ENCODE measurements around the gene A2ML1.
A peak's percentile ranks its signal among the peaks of the same experiment; 100 is the strongest.
"Not testable (repeated sequence)": the region's sequence is repeated elsewhere in the genome, so short reads cannot be mapped to it uniquely, and the experiment has no call there.

Gene A2ML1

GRCh38 chr12:8822298-8822697, at the start of gene A2ML1:
Gene A2ML1, plus strand, starts transcription at chr12:8822621. Its CDS starts 31 bp downstream, at chr12:8822652.
- peak; percentile 40 for FAIRE-seq
- DNase-seq (ENCODE audit: low spot score): no peak

GRCh38 chr12:8773461-8773860, 49.0 kb upstream of the A2ML1 start:
- FAIRE-seq (no peak), DNase-seq (ENCODE audit: low spot score) (no peak)

- DNase-seq (ENCODE audit: low spot score) (no peak), FAIRE-seq (no peak)
Measured at GRCh38 chr12:8779281-8779680, 43.1 kb upstream of the A2ML1 start.

- FAIRE-seq (no peak), DNase-seq (ENCODE audit: low spot score) (no peak)
Measured at GRCh38 chr12:8779862-8780261, 42.6 kb upstream of the A2ML1 start.

- FAIRE-seq (peak; percentile 13), DNase-seq (ENCODE audit: low spot score) (peak; percentile 18)
Measured at GRCh38 chr12:8780389-8780788, 42.0 kb upstream of the A2ML1 start.

- DNase-seq (ENCODE audit: low spot score): no peak
- no peak for FAIRE-seq
Measured at GRCh38 chr12:8781381-8782127, 40.9 kb upstream of the A2ML1 start.

DNA sequence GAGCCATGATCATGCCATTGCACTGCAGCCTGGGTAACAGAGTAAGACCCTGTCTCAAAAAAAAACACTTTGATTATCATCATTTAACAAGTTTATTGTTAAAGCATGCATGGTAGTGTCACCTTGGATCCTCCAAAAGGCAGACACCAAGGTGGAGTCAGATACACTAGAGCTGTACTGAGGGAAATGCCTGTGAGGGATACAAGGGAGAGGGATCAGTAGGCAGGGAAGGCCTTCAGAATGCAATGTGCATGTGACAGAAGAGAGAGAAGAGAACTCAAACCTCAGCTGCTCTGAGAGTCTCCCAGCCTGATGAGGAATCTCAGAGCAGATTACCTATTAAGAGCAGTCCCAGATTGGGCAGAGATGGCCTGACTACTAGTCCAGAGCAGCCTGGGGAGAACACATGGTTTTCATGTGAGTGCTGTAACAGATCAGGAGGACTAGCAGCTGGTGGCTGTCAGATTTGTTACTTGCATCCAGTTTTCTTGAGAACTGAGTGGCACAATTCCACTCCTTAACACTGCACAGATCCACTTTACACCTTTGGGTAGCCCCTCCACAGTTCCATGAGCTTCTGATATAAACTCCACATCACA, 38.0 kb upstream of the A2ML1 start:
- no peak for FAIRE-seq
- DNase-seq (ENCODE audit: low spot score): no peak

DNA sequence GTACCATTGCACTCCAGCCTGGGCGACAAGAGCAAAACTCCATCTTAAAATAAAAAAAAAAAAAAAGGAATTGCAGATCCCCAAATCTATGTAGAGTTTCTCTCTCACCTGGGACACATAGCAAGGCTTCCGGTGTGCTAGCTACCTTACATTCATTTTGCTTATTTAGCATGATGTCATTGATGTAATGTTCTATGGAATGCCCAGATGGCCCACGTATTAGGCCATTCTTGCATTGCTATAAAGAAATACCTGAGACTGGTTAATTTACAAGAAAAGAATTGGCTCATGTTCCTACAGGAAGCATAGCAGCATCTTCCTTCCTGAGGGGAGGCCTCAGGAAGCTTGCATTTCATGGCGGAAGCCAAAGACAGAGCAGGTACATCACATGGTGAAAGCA, 36.9 kb upstream of the A2ML1 start:
- FAIRE-seq (no peak), DNase-seq (ENCODE audit: low spot score) (no peak)

DNA sequence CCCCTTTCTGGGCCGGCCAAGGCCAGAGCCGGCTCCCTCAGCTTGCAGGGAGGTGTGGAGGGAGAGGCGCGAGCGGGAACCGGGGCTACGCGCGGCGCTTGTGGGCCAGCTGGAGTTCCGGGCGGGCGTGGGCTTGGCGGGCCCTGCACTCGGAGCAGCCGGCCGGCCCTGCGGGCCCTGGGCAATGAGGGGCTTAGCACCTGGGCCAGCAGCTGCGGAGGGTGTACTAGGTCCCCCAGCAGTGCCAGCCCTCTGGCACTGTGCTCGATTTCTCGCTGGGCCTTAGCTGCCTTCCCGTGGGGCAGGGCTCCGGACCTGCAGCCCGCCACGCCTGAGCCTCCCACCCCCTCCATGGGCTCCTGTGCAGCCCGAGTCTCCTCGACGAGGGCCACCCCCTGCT, 35.2 kb upstream of the A2ML1 start:
- FAIRE-seq; DNase-seq (ENCODE audit: low spot score): not testable (repeated sequence)

GRCh38 chr12:8788706-8789105, 33.7 kb upstream of the A2ML1 start:
- FAIRE-seq; DNase-seq (ENCODE audit: low spot score): not testable (repeated sequence)

DNA sequence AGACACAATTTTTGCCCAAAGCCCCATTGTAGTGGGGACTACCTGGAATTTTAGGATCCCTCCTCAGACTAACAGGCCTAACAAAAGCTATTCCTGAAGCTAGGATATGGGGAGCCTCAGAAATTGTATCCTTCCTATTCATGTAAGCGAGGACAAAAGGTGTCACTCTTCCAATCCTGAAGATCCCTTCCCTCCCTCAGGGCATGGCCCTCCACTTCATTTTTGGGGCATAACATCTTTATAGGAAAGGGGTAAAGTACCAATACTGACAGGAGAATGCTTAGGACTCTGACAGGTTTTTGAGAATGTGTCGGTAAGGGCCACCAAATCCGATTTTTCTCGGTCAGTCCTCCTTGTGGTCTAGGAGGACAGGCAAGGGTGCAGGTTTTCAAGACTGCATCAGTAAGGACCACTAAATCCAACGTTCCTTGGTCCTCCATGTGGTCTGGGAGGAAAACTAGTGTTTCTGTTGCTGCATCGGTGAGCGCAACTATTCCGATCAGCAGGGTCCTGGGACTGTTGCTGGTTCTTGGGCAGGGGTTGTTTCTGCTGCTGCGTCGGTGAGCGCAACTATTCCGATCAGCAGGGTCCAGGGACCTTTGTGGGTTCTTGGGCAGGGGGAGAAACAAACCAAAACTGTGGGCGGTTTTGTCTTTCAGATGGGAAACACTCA, 32.9 kb upstream of the A2ML1 start:
- not testable (repeated sequence) for FAIRE-seq; DNase-seq (ENCODE audit: low spot score)

DNA sequence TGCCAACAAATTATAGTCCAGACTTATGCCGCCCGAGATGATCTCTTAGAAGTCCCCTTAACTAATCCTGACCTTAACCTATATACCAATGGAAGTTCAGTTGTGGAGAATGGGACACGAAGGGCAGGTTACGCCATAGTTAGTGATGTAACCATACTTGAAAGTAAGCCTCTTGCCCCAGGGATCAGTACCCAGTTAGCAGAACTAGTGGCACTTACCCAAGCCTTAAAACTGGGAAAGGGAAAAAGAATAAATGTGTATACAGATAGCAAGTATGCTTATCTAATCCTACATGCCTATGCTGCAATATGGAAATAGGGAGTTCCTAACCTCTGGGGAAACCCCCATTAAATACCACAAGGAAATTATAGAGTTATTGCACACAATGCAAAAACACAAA, 29.2 kb upstream of the A2ML1 start:
- DNase-seq (ENCODE audit: low spot score); FAIRE-seq: not testable (repeated sequence)

GRCh38 chr12:8794611-8795010, 27.8 kb upstream of the A2ML1 start:
- DNase-seq (ENCODE audit: low spot score); FAIRE-seq: not testable (repeated sequence)

DNA sequence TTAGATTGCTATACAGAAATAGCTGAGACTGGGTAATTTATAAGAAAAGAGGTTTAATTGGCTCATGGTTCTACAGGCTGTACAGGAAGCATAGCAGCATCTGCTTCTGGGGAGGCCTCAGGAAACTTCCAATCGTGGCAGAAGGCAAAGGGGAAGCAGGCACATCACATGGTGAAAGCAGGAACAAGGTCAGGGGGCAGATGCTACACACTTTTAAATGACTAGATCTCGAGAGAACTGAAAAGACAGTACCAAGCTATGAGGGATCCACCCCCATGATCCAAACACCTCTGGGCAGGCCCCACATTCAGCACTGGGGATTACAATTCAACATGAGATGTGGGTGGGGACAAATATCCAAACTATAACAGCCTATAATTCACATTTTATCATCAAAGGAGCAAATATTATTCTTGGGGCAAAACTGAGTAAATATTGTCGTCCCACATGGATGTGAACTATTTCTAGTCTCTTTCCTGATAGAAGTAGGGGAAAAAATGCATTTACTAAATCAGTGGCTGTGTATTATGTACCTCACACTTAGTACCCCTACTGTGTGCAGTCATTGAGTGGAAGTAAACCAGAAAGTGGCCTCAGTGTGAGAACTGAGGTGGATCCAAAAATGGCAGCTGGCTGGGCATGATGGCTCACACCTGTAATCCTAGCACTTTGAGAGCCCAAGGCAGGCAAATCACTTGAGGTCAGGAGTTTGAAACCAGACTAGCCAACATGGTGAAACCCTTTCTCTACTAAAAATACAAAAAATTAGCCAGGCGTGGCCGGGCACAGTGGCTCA, 25.4 kb upstream of the A2ML1 start:
- FAIRE-seq (no peak), DNase-seq (ENCODE audit: low spot score) (no peak)

GRCh38 chr12:8801213-8801612, 21.2 kb upstream of the A2ML1 start:
- not testable (repeated sequence) for FAIRE-seq; DNase-seq (ENCODE audit: low spot score)

- not testable (repeated sequence) for FAIRE-seq
Measured at GRCh38 chr12:8804833-8805232, 17.6 kb upstream of the A2ML1 start.

GRCh38 chr12:8805487-8805886, 16.9 kb upstream of the A2ML1 start:
- not testable (repeated sequence) for DNase-seq (ENCODE audit: low spot score); FAIRE-seq

More at GRCh38 chr12:8804833-8805232, 17.6 kb upstream of the A2ML1 start:
- not testable (repeated sequence) for DNase-seq (ENCODE audit: low spot score)

DNA sequence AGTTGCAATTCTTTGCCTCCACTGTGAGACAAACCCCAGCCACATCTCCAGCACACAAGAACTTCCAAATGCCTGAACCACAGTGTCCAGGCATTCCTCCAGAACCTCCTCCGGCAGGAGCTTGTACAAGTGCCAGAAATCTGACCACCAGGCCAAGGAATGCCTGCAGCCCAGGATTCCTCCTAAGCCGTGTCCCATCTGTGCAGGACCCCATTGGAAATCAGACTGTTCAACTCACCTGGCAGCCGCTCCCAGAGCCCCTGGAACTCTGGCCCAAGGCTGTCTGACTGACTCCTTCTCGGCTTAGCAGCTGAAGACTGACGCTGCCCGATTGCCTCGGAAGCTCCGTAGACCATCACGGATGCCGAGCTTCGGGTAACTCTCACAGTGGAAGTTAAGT, 15.3 kb upstream of the A2ML1 start:
- not testable (repeated sequence) for FAIRE-seq; DNase-seq (ENCODE audit: low spot score)

DNA sequence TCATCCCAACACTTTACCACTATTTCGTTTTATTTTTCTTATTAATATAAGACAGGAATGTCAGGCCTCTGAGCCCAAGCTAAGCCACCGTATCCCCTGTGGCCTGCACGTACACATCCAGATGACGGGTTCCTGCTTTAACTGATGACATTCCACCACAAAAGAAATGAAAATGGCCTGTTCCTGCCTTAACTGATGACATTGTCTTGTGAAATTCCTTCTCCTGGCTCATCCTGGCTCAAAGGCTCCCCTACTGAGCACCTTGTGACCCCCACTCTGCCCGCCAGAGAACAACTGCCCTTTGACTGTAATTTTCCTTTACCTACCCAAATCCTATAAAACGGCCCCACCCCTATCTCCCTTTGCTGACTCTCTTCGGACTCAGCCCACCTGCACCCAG, 12.3 kb upstream of the A2ML1 start:
- DNase-seq (ENCODE audit: low spot score); FAIRE-seq: not testable (repeated sequence)

DNA sequence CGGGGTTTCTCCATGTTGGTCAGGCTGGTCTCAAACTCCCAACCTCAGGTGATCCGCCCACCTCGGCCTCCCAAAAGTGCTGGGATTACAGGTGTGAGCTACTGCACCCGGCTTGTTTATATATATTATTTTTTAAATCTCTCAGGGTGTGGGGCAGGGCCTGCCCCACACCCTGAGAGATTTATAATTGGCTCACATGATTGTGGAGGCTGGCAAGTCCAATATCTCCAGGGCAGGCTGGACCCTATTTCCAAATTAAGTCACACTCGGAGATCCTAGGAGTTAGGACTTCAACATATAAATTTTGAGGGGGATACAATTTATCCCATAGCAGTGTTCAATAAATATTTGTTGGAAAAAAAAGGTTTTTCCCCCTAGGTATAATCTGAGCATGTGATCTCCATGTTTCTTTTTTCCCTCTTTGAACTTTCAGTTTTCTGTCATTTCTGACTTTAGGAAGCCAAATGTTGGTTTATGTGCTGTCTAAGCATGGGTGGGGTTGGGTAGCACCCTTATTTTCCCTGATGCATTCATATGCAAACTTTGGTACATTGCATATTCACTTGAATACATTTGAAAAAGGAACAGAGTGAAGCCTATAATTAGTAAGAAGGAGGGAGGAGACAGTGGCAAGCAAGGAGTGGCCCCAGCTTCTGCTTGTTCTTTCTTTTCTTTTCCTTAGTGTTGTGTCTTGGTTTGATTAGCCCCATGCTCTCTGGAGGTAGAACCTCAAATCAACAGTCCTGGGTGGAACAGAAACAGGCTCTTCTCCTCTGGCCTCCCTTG, 8.7 kb upstream of the A2ML1 start:
- FAIRE-seq: no peak
- no peak for DNase-seq (ENCODE audit: low spot score)

Data from urothelium cell line (cell line).